DMS79 treated with DMSO at 0.1 percent for 48 hours (cell line): ENCODE results near the gene CCND1.
"Not testable (repeated sequence)": the region's sequence is repeated elsewhere in the genome, so short reads cannot be mapped to it uniquely, and the experiment has no call there.

Experiments
- DNase-seq: peaks from one replicate; lab custom pipeline; 2025; lab: John Stamatoyannopoulos, UW

The CCND1 gene

GRCh38 chr11:69667619-69668604, 27.0 kb downstream of the CCND1 start:
- DNase-seq: no peak

- DNase-seq: no peak
These were observed 28.5 kb downstream of the CCND1 start for GRCh38 chr11:69669486-69669885.

GRCh38 chr11:69670158-69670845, 29.3 kb downstream of the CCND1 start:
- peak; percentile 65 for DNase-seq

GRCh38 chr11:69671734-69672465, 30.9 kb downstream of the CCND1 start:
- no peak for DNase-seq

- no peak for DNase-seq
These were observed 33.4 kb downstream of the CCND1 start for GRCh38 chr11:69674267-69674885.

GRCh38 chr11:69674886-69675714, 34.1 kb downstream of the CCND1 start, which contains the start of gene LTO1:
Gene LTO1, minus strand, starts transcription at chr11:69675353. Its CDS starts 114 bp downstream, at chr11:69675239.
- peak; percentile 90 for DNase-seq

- DNase-seq: no peak
These were observed 36.8 kb downstream of the CCND1 start for GRCh38 chr11:69677749-69678148.

GRCh38 chr11:69680688-69681087, 39.7 kb downstream of the CCND1 start:
- no peak for DNase-seq

- DNase-seq: no peak
These were observed 41.3 kb downstream of the CCND1 start for GRCh38 chr11:69682221-69682620.

GRCh38 chr11:69682681-69683326, 41.8 kb downstream of the CCND1 start:
- no peak for DNase-seq

- no peak for DNase-seq
These were observed 42.9 kb downstream of the CCND1 start for GRCh38 chr11:69683764-69684333.

- DNase-seq: no peak
These were observed 43.7 kb downstream of the CCND1 start for GRCh38 chr11:69684651-69685050.

- DNase-seq: no peak
These were observed 44.4 kb downstream of the CCND1 start for GRCh38 chr11:69685348-69685747.

GRCh38 chr11:69686452-69686851, 45.5 kb downstream of the CCND1 start:
- no peak for DNase-seq

- no peak for DNase-seq
These were observed 45.9 kb downstream of the CCND1 start for GRCh38 chr11:69686856-69687255.

- DNase-seq: not testable (repeated sequence)
These were observed 47.2 kb downstream of the CCND1 start for GRCh38 chr11:69687969-69688771.

GRCh38 chr11:69689484-69690319, 48.7 kb downstream of the CCND1 start:
- no peak for DNase-seq

- DNase-seq: no peak
These were observed 50.5 kb downstream of the CCND1 start for GRCh38 chr11:69691463-69691862.
